ENCODE measurements around the gene ZNF639. TPM values are rescaled to one million over a fixed set of nuclear protein-coding genes. Genes with fewer than 3 reads are reported as not detected.
"Not testable (repeated sequence)": the region's sequence is repeated elsewhere in the genome, so short reads cannot be mapped to it uniquely, and the experiment has no call there.

ZNF639 gene
- total RNA-seq, 8 experiments from 2014 or later = 22.5 to 49.8 (median 33.8) TPM

DNA sequence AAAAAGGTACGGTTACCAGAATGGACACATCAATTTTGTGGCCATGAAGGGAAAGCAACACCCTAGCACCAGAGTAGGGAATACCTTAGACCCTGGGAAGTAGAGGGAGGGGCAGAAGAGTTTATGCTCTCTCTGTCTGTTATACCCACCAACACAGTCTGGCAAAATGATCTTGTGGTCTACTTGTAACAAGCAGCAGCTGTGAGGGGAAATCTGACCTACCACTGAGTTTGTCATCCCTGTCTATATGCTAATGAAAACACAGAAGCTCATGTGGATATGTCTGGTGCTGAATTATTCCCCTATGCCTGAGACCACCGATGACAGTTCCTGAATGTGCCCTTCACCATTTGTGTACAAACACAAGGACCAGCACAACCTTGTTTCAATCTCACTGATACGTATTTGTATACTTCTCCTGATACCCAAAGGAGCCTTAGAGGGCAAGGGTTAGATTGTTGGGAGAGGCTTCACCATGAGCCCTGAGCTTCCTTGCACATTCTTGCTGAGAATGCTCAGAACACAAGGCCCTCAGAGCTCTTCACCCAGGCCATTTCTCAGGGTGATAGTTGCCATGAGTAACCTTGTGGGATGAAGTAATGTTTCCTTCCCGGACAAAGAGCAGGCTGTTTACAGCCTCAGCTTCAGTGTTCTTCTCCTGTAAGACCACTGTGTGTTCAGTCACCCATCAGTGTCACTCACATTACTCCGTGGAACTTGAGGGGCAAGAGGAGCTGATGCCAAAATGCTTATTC, 24.7 kb upstream of the ZNF639 start:
- WGBS, 10 experiments = 50 to 95% (median 86%) methylated on average over 1 to 4 of the region's 5 CpGs; no CpG with 5 or more reads in 1 of the 10 experiments
- in situ Hi-C loops (cut with MboI; ENCODE audit: low pct_unique_long_range_greater_than_20kb in 2 of 9, low sequenced_read_pairs in 9 of 9, unreplicated experiment in 9 of 9) = no loop called here
- ATAC-seq (replicated peaks in 6 of 8) = peak in 3 of 8 experiments; percentile 52 to 100 (median 70)

DNA sequence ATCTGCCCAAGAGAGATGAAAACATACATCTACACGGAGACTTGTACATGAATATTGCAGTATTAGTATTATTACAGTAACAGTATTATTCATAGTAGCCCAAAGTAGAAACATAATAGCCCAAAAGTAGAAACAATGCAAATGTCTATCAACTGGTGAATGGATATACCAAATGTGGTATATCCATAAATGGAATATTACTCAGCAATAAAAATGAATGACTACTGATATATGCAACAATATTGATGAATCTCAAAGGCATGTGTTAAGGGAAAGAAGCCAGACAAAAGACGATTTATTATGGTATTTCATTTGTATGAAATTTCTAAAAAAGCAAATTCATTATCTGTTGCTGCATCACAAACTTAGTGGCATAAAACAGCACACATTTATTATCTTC, 23.5 kb upstream of the ZNF639 start:
- no peak for ATAC-seq (replicated peaks in 6 of 8)
- Histone ChIP-seq H3K27ac (no peak overlapping the region), H3K4me3 (no peak overlapping the region), H3K4me1 (replicated peaks in 1 of 2) (peaks cover 0 to 2% of the 10 kb centered on the region in 2 donors)
- WGBS, 10 experiments = 5 to 87% (median 75%) methylated on average over 1 to 2 of the region's 2 CpGs; no CpG with 5 or more reads in 1 of the 10 experiments
- in situ Hi-C loops (cut with MboI; ENCODE audit: low pct_unique_long_range_greater_than_20kb in 2 of 9, low sequenced_read_pairs in 9 of 9, unreplicated experiment in 9 of 9) = no loop called here

More for the DNA sequence above, 24.7 kb upstream of the ZNF639 start:
- Histone ChIP-seq H3K4me1 (replicated peaks in 1 of 2) (peaks cover 0 to 2% of the 10 kb centered on the region in 2 donors), H3K4me3 (no peak overlapping the region), H3K27ac (no peak overlapping the region)

DNA sequence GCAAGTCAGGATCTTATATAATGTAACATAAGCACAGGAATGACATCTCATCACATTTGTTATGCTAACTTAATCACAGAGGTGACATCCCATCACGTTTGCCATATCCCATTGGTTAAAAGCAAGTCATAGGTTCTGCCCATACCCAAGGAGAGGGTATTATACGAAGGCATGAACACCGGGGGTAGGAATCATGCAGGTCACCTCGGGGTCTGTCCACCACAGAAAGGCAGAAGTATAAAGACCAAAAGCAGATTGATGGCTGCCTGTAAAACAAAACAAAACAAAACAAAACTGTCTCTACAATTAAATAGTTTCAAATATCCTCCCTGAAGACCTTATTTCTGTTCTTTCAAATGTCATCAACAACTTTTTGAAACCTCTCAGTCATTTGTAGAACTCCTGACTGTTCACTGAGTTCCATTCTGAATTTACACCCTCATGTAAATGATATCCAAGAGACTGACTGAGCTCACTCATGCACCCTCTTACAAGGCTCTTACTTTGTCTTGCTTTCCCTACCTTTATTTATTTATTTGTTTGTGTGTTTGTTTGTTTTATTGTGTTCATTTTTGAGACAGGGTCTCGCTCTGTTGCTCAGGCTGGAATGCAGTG, 22.7 kb upstream of the ZNF639 start:
- H3K4me3 ChIP-seq = no peak overlapping the region
- no peak overlapping the region for H3K27ac ChIP-seq
- H3K4me1 ChIP-seq (replicated peaks in 1 of 2) = peaks cover 0 to 2% of the 10 kb centered on the region in 2 donors
- 12 to 100% (median 83%) methylated on average over 1 to 4 of the region's 5 CpGs; no CpG with 5 or more reads in 1 of the 10 experiments for WGBS, 10 experiments
- ATAC-seq (replicated peaks in 6 of 8) = no peak
- in situ Hi-C loops (cut with MboI; ENCODE audit: low pct_unique_long_range_greater_than_20kb in 2 of 9, low sequenced_read_pairs in 9 of 9, unreplicated experiment in 9 of 9) = loop anchor here in 5 of 9 experiments (25.0 kb wide), 4 partner anchors 163 to 863 kb away; partner anchors contain the start of gene PIK3CA (in 1 of the 5)

DNA sequence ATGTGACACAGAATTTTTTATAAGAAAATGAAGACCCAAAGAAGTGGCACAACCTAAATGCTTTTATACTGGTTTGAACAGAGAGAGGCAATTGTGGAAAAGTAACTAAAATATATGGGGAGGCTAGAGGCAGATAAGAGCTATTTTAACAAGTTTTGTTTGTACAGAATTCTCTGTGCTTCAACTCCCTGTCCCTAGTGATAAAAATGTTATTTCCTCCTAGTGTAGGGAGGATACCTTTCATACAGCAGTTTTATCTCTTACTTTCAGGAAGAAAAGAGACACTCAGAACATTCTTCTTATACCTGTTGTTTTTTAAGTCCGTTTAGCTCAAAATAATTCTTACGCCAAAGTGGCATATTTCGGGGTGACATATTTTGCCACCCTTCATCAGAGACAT, 21.2 kb upstream of the ZNF639 start:
- H3K27ac ChIP-seq = no peak overlapping the region
- H3K4me3 ChIP-seq = no peak overlapping the region
- peaks cover 0 to 2% of the 10 kb centered on the region in 2 donors for H3K4me1 ChIP-seq (replicated peaks in 1 of 2)
- no peak for ATAC-seq (replicated peaks in 6 of 8)
- in situ Hi-C loops (cut with MboI; ENCODE audit: low pct_unique_long_range_greater_than_20kb in 2 of 9, low sequenced_read_pairs in 9 of 9, unreplicated experiment in 9 of 9) = loop anchor here in 5 of 9 experiments (25.0 kb wide), 4 partner anchors 164 to 864 kb away; partner anchors contain the start of gene PIK3CA (in 1 of the 5)
- WGBS, 10 experiments = 36 to 100% (median 67%) methylated on average over 1 to 3 of the region's 3 CpGs; no CpG with 5 or more reads in 2 of the 10 experiments

DNA sequence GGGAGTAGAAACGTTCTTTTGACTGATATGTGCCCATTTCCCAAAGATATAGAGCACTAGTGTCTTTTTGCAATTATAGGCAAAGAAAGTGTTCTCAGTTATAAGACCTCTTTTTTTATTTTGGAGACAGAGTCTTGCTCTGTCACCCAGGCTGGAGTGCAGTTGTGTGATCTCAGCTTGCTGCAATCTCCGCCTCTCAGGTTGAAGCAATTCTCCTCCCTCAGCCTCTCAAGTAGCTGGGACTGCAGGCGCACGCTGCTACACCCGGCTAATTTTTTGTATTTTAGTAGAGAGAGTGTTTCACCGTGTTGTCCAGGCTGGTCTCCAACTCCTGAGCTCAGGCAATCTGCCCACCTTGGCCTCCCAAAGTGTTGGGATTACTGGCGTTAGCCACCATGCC, 20.7 kb upstream of the ZNF639 start:
- WGBS, 10 experiments = 17 to 100% (median 82%) methylated on average over 1 to 7 of the region's 7 CpGs
- no peak for ATAC-seq (replicated peaks in 6 of 8)
- in situ Hi-C loops (cut with MboI; ENCODE audit: low pct_unique_long_range_greater_than_20kb in 2 of 9, low sequenced_read_pairs in 9 of 9, unreplicated experiment in 9 of 9) = loop anchor here in 5 of 9 experiments (25.0 kb wide), 4 partner anchors 165 to 865 kb away; partner anchors contain the start of gene PIK3CA (in 1 of the 5)
- H3K4me1 ChIP-seq (replicated peaks in 1 of 2) = peaks cover 0 to 2% of the 10 kb centered on the region in 2 donors
- no peak overlapping the region for H3K27ac ChIP-seq
- H3K4me3 ChIP-seq = no peak overlapping the region

DNA sequence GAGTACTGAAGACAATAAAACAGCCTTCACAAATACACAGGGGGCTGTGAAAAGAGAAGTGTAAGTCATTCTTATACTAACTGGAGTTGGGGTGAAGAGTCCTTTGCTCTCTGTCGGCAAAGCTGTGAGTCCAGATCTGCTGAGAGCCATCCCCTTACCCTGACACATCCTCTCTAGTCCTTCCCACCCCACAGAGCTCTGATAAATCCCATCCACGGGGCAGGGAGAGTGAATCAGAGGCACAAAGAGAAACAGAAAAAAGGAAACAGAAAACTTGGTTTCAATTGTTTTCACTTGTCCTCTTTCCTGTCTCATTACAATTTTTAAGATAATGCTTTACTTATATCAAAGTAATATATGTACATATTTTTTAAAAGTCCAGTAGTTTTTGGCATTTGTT, 18.2 kb upstream of the ZNF639 start:
- ATAC-seq (replicated peaks in 6 of 8) = no peak
- in situ Hi-C loops (cut with MboI; ENCODE audit: low pct_unique_long_range_greater_than_20kb in 2 of 9, low sequenced_read_pairs in 9 of 9, unreplicated experiment in 9 of 9) = loop anchor here in 5 of 9 experiments (25.0 kb wide), 4 partner anchors 167 to 867 kb away; partner anchors contain the start of gene PIK3CA (in 1 of the 5)
- H3K27ac ChIP-seq = no peak overlapping the region
- 0 to 55% (median 0%) methylated on average over 1 to 2 of the region's 2 CpGs; no CpG with 5 or more reads in 5 of the 10 experiments for WGBS, 10 experiments
- H3K4me3 ChIP-seq = no peak overlapping the region
- peaks cover 0 to 4% of the 10 kb centered on the region in 2 donors for H3K4me1 ChIP-seq (replicated peaks in 1 of 2)

DNA sequence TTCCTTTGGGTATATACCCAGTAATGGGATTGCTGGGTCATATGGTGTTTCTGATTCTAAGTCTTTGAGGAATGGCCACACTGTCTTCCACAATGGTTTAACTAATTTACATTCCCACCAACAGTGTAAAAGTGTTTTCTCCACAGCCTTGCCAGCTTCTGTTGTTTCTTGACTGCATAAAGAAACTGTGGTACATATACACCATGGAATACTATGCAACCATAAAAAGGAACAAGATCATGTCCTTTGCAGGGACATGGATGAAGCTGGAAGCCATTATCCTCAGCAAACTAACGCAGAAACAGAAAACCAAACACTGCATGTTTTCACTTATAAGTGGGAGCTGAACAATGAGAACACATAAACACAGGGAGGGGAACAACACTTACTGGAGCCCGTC, 15.5 kb upstream of the ZNF639 start:
- H3K4me1 ChIP-seq (replicated peaks in 1 of 2); H3K27ac ChIP-seq; H3K4me3 ChIP-seq; ATAC-seq (replicated peaks in 6 of 8): not testable (repeated sequence)
- whole genome bisulfite sequencing, 10 experiments = 0 to 100% (median 80%) methylated on average over 1 to 2 of the region's 2 CpGs; no CpG with 5 or more reads in 3 of the 10 experiments
- in situ Hi-C loops (cut with MboI; ENCODE audit: low pct_unique_long_range_greater_than_20kb in 2 of 9, low sequenced_read_pairs in 9 of 9, unreplicated experiment in 9 of 9) = loop anchor here in 5 of 9 experiments (25.0 kb wide), 4 partner anchors 170 to 870 kb away; partner anchors contain the start of gene PIK3CA (in 1 of the 5)

DNA sequence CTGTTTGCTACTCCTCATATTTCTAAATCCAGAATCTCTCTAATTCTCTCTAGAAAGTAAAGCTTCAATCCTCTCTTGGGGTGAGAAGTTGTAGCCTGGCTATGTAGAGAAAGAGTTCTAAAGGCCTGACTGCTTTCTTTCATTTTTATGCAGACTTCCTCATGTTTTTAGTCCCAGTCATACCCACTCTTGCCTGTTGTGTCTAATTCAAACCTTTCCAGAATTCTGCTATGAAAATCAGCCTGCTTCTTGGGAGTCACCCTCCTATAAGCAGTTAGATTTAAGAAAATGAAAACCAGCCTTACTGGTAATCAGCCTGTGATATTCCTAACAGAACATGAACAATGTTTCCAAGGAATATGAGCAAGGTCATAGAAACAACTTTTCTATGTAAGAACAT, 14.8 kb upstream of the ZNF639 start:
- no peak for ATAC-seq (replicated peaks in 6 of 8)
- H3K27ac ChIP-seq = no peak overlapping the region
- peaks cover 0 to 9% of the 10 kb centered on the region in 2 donors for H3K4me1 ChIP-seq (replicated peaks in 1 of 2)
- in situ Hi-C loops (cut with MboI; ENCODE audit: low pct_unique_long_range_greater_than_20kb in 2 of 9, low sequenced_read_pairs in 9 of 9, unreplicated experiment in 9 of 9) = loop anchor here in 5 of 9 experiments (25.0 kb wide), 4 partner anchors 171 to 871 kb away; partner anchors contain the start of gene PIK3CA (in 1 of the 5)
- no peak overlapping the region for H3K4me3 ChIP-seq

DNA sequence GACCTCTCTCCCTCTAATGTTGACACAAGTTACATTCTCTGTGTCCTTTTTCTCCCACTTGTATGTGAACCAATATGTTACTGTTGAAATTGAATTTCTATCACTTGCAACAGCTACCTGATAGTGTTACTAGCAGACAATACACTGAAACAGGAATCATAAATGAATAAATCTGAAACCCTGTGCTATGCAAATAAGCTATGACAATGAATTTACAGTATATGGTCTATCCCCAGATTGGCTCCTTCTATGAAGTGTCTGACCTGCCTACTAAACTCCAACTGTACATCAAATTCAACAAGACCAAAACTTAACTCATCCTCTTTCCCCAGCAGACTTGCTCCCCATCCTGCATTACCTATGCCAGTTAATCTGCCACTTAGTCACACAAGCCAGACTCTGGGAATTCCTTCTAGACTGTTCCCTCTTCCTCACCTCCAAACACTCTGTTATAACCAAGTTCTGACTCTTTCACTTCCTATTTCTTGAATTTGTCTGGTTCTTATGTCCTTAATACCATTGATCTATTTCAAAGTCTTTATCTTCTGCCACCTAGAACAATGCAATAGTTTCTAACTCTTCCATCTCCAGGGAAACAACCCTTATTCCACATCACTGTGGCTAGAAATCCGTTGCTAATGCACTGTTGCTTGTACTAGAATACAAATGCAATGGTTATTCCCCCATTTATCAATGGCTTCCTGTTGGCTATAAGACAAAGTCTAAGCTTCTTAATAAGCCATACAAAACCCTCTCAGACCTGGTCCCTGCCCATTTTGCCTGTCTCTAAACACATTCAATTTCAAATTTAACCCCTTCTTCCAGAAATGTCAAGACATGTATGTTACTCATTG, 13.4 kb upstream of the ZNF639 start:
- H3K27ac ChIP-seq = no peak overlapping the region
- 0 to 50% (median 24%) methylated on average over 1 of the region's 1 CpG; no CpG with 5 or more reads in 2 of the 10 experiments for WGBS, 10 experiments
- in situ Hi-C loops (cut with MboI; ENCODE audit: low pct_unique_long_range_greater_than_20kb in 2 of 9, low sequenced_read_pairs in 9 of 9, unreplicated experiment in 9 of 9) = loop anchor here in 8 of 9 experiments (10.0 to 25.0 kb wide), 5 partner anchors 172 to 872 kb away; partner anchors contain the start of gene PIK3CA (in 1 of the 8)
- peaks cover 0 to 9% of the 10 kb centered on the region in 2 donors for H3K4me1 ChIP-seq (replicated peaks in 1 of 2)
- no peak overlapping the region for H3K4me3 ChIP-seq
- peak in 4 of 8 experiments; percentile 50 to 93 (median 61) for ATAC-seq (replicated peaks in 6 of 8)

DNA sequence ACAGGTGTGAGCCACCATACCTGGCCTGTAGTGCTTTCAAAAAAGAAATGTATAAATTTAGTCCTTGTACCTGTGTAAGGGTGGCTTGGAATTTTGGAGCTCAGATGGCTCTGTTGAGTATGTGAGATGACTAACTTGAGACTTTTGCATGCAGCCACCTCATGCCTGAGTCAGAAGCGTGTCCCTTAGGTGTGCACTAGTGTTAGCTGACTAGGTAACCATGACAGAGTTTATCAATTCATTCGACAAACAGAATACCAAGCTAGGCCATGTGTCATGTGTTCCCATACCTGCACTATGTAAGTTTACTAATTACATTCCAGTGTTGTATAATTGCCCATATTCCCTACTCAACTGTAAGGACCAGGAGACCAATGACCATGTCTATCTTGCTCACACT, 4.0 kb upstream of the ZNF639 start:
- no peak for ATAC-seq (replicated peaks in 6 of 8)
- Histone ChIP-seq H3K4me1 (replicated peaks in 1 of 2) (no peaks in the 10 kb centered on the region), H3K27ac (no peak overlapping the region), H3K4me3 (no peak overlapping the region)
- in situ Hi-C loops (cut with MboI; ENCODE audit: low pct_unique_long_range_greater_than_20kb in 2 of 9, low sequenced_read_pairs in 9 of 9, unreplicated experiment in 9 of 9) = loop anchor here in 8 of 9 experiments (10.0 to 25.0 kb wide), 5 partner anchors 182 to 882 kb away; partner anchors contain the start of gene PIK3CA (in 1 of the 8)
- WGBS, 10 experiments = 76 to 100% (median 100%) methylated on average over 1 to 2 of the region's 2 CpGs; no CpG with 5 or more reads in 4 of the 10 experiments

DNA sequence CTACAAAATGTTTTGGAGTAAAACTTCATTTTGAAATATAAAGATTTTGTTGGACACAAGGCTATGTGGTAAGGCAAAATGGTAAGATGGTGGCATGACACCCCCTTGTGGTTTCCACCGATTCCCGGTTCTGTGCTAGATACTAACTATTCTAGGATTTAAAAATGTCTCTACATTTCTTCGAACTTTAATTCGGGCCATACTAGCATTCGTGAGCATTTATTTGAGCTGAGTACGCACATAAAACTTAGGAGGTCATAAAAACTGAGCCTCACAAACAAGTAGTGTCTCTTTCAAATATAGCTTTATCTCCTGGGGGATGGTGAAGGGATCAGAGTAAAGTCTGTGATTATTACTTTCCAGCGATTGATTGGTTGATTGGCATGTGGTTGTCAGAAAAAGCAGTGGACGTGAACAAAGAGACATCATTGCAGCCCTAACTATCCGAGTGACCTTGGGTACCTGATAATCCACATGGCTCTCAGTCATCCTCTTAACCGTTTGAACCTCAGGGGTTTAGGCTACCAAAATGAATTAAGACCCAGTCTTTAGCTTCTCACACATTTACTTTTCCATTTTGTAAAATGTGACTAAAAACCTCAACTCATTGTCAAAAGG, 1.1 kb upstream of the ZNF639 start:
- Histone ChIP-seq H3K27ac (no peak overlapping the region), H3K4me1 (replicated peaks in 1 of 2) (peaks cover 7 to 8% of the 10 kb centered on the region in 2 donors), H3K4me3 (peak overlapping the region in 1 of 5 donors; percentile 87)
- in situ Hi-C loops (cut with MboI; ENCODE audit: low pct_unique_long_range_greater_than_20kb in 2 of 9, low sequenced_read_pairs in 9 of 9, unreplicated experiment in 9 of 9) = loop anchor here in 5 of 9 experiments (25.0 kb wide), 4 partner anchors 184 to 884 kb away; partner anchors contain the start of gene PIK3CA (in 1 of the 5)
- peak in 2 of 8 experiments; percentile 1 to 4 for ATAC-seq (replicated peaks in 6 of 8)
- 6 to 83% (median 28%) methylated on average over 1 to 10 of the region's 10 CpGs; no CpG with 5 or more reads in 1 of the 10 experiments for WGBS, 10 experiments

All from motor neuron (in vitro differentiated cells).